ENCODE results near the gene CGB1. TPM values are rescaled to one million over a fixed set of nuclear protein-coding genes. Genes with fewer than 3 reads are reported as not detected.

Gene CGB1
- polyA plus RNA-seq, 2 of the 4 experiments (the other 2 are of a cell fraction), result 0.13 TPM; not detected in 1

DNA sequence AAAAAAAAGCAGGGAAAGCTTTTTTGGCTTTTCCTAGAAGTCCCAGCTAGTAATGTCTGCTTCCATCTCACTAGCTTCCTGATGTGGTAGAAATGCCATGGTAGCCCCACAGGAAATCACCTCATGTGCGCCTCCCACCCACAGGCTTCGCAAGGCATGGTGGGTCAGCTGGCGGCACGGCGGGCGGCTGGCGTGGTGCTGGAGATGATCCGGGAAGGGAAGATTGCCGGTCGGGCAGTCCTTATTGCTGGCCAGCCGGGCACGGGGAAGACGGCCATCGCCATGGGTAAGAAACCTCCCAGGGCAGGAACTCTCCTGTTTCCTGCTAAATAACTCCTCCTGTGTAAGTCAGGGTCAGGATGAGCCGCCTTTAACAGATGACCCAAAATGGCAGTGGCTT is 32.6 kb downstream of the CGB1 start:
- TF ChIP-seq, protein P1, sequence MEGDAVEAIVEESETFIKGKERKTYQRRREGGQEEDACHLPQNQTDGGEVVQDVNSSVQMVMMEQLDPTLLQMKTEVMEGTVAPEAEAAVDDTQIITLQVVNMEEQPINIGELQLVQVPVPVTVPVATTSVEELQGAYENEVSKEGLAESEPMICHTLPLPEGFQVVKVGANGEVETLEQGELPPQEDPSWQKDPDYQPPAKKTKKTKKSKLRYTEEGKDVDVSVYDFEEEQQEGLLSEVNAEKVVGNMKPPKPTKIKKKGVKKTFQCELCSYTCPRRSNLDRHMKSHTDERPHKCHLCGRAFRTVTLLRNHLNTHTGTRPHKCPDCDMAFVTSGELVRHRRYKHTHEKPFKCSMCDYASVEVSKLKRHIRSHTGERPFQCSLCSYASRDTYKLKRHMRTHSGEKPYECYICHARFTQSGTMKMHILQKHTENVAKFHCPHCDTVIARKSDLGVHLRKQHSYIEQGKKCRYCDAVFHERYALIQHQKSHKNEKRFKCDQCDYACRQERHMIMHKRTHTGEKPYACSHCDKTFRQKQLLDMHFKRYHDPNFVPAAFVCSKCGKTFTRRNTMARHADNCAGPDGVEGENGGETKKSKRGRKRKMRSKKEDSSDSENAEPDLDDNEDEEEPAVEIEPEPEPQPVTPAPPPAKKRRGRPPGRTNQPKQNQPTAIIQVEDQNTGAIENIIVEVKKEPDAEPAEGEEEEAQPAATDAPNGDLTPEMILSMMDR (IDR thresholded peaks at IDR 0.05), result no peak
- TF ChIP-seq ZFP36 (IDR thresholded peaks at IDR 0.05; ENCODE audit: borderline replicate concordance, partially characterized antibody), result no peak
- TF ChIP-seq RFX5 (IDR thresholded peaks at IDR 0.05), result no peak
- TF ChIP-seq BHLHE40 (IDR thresholded peaks at IDR 0.05; ENCODE audit: low read depth, low read length), result no peak
- TF ChIP-seq ESRRA (IDR thresholded peaks at IDR 0.05; ENCODE audit: borderline replicate concordance, low read length), result no peak
- TF ChIP-seq, protein P2, sequence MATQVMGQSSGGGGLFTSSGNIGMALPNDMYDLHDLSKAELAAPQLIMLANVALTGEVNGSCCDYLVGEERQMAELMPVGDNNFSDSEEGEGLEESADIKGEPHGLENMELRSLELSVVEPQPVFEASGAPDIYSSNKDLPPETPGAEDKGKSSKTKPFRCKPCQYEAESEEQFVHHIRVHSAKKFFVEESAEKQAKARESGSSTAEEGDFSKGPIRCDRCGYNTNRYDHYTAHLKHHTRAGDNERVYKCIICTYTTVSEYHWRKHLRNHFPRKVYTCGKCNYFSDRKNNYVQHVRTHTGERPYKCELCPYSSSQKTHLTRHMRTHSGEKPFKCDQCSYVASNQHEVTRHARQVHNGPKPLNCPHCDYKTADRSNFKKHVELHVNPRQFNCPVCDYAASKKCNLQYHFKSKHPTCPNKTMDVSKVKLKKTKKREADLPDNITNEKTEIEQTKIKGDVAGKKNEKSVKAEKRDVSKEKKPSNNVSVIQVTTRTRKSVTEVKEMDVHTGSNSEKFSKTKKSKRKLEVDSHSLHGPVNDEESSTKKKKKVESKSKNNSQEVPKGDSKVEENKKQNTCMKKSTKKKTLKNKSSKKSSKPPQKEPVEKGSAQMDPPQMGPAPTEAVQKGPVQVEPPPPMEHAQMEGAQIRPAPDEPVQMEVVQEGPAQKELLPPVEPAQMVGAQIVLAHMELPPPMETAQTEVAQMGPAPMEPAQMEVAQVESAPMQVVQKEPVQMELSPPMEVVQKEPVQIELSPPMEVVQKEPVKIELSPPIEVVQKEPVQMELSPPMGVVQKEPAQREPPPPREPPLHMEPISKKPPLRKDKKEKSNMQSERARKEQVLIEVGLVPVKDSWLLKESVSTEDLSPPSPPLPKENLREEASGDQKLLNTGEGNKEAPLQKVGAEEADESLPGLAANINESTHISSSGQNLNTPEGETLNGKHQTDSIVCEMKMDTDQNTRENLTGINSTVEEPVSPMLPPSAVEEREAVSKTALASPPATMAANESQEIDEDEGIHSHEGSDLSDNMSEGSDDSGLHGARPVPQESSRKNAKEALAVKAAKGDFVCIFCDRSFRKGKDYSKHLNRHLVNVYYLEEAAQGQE (IDR thresholded peaks at IDR 0.05), result no peak
- no peak for TF ChIP-seq SREBF2 (IDR thresholded peaks at IDR 0.05)
- TF ChIP-seq, protein P3, sequence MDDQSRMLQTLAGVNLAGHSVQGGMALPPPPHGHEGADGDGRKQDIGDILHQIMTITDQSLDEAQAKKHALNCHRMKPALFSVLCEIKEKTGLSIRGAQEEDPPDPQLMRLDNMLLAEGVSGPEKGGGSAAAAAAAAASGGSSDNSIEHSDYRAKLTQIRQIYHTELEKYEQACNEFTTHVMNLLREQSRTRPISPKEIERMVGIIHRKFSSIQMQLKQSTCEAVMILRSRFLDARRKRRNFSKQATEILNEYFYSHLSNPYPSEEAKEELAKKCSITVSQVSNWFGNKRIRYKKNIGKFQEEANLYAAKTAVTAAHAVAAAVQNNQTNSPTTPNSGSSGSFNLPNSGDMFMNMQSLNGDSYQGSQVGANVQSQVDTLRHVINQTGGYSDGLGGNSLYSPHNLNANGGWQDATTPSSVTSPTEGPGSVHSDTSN (IDR thresholded peaks at IDR 0.05), result no peak
- no peak for TF ChIP-seq KDM1A (IDR thresholded peaks at IDR 0.05; ENCODE audit: low read depth)
- no peak for TF ChIP-seq HEYL (CRISPR knock-in tag; IDR thresholded peaks at IDR 0.05)
- no peak for TF ChIP-seq NR3C1 (IDR thresholded peaks at IDR 0.05)
- no peak for TF ChIP-seq MAFK (IDR thresholded peaks at IDR 0.05; ENCODE audit: partially characterized antibody)
- TF ChIP-seq EP300 (IDR thresholded peaks at IDR 0.05), result no peak
- TF ChIP-seq NFE2L2 (conservative IDR thresholded peaks at IDR 0.05; ENCODE audit: low read length), result no peak
- TF ChIP-seq RNF2 (IDR thresholded peaks at IDR 0.05; ENCODE audit: borderline replicate concordance, low read depth), result no peak
- no peak for TF ChIP-seq JUN (IDR thresholded peaks at IDR 0.05)
- TF ChIP-seq PHF8 (IDR thresholded peaks at IDR 0.05; ENCODE audit: borderline replicate concordance, low read depth), result no peak
- no peak for TF ChIP-seq CEBPB (IDR thresholded peaks at IDR 0.05)
- no peaks in the 10 kb centered on the region for H3K4me1 ChIP-seq
- H3K4me3 ChIP-seq, result no peak overlapping the region
- no peak for FAIRE-seq
- no peak overlapping the region for H3K27ac ChIP-seq
- ChIA-PET CTCF (interaction anchor here (0.6 to 21.8 kb wide), 6 partner anchors 8 to 204 kb away, joined by 3 to 408 read pairs (median 5); partner anchors contain the start of genes GYS1 and RUVBL2), POLR2A (interaction anchor here (0.6 kb wide), 3 partner anchors 10 to 1747 kb away, joined by 4 to 5 read pairs (median 4); partner anchors contain the start of genes LIN7B and RUVBL2)
- 97% methylated on average over 15 of the region's 15 CpGs for WGBS (ENCODE audit: missing lambda C conversion rate)
- no peak overlapping the region for H3K4me2 ChIP-seq
- ATAC-seq, result no peak
- no peaks in the 10 kb centered on the region for H3K9me3 ChIP-seq
- DNase-seq (ENCODE audit: low read depth in 1 of 2, low spot score in 1 of 2), result no peak

DNA sequence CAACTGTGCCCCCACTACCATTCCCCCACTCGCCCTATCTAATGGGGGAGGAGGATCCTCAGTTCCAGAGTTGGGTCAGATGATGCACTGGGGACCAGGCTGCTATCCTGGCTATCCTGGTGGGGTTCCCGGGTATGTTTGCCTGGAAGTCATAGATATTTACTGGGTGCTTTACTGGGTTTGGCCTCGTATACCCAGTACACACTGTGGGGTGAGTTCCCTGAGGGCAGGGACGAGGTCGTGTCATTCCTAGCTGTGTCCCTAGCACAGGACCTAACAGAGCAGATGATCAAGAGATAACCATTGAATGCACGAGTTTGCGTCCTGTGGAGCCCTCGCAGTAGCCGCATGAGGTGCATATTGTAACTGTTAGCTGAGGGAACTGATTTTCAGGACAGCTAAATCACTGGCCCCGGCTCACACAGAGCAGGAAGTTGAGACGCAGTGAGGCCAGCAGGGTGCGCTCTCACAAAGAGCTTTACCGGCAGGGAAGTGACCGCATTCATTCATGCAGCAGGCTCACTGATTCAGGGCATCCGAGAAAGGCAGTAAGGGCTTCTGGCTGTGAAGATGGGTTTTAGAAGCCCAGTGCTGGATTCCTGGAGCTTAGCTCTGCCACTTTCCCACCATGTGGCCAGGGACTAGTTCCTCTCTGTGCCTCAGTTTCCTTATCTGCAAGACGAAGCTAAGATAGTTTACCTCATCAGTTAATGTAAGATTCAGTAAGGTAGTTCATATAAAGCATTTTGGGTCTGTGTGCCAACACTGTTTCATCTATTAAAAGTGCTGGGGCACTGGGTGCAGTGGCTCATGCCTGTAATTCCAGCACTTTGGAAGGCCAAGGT is 37.0 kb downstream of the CGB1 start:
- ChIA-PET CTCF (interaction anchor here (0.6 to 21.8 kb wide), 50 partner anchors 4 to 394 kb away, joined by 3 to 408 read pairs (median 4); partner anchors contain the start of genes CGB2, CGB7, GYS1 and KCNA7), POLR2A (interaction anchor here (0.6 to 1.4 kb wide), 4 partner anchors 20 to 212 kb away, joined by 3 to 4 read pairs (median 4); partner anchors contain the start of gene PPP1R15A)
- DNase-seq (ENCODE audit: low read depth in 1 of 2, low spot score in 1 of 2), result peak; percentile 81 to 85
- Histone ChIP-seq H3K4me2 (no peak overlapping the region), H3K27ac (no peak overlapping the region), H3K9me3 (no peaks in the 10 kb centered on the region), H3K4me3 (no peak overlapping the region), H3K4me1 (peaks cover 9% of the 10 kb centered on the region; the same call in 2 of the 3 replicates)
- 54% methylated on average over 16 of the region's 16 CpGs for WGBS (ENCODE audit: missing lambda C conversion rate)
- peak; percentile 84 to 89 for ATAC-seq
- FAIRE-seq, result no peak
- TF ChIP-seq, protein P4, sequence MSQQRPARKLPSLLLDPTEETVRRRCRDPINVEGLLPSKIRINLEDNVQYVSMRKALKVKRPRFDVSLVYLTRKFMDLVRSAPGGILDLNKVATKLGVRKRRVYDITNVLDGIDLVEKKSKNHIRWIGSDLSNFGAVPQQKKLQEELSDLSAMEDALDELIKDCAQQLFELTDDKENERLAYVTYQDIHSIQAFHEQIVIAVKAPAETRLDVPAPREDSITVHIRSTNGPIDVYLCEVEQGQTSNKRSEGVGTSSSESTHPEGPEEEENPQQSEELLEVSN (IDR thresholded peaks at IDR 0.05; ENCODE audit: borderline replicate concordance, low read depth), result no peak
- TF ChIP-seq, protein P3 (IDR thresholded peaks at IDR 0.05), result no peak
- peak; percentile 67 for TF ChIP-seq SMC3 (IDR thresholded peaks at IDR 0.05)
- TF ChIP-seq RAD21 (conservative IDR thresholded peaks at IDR 0.05 in 1 of 2, IDR thresholded peaks at IDR 0.05 in 1 of 2), result peak; percentile 69
- TF ChIP-seq ZSCAN20 (CRISPR knock-in tag; IDR thresholded peaks at IDR 0.05), result no peak
- no peak for TF ChIP-seq CHD4 (IDR thresholded peaks at IDR 0.05; ENCODE audit: borderline replicate concordance)
- TF ChIP-seq, protein P5, sequence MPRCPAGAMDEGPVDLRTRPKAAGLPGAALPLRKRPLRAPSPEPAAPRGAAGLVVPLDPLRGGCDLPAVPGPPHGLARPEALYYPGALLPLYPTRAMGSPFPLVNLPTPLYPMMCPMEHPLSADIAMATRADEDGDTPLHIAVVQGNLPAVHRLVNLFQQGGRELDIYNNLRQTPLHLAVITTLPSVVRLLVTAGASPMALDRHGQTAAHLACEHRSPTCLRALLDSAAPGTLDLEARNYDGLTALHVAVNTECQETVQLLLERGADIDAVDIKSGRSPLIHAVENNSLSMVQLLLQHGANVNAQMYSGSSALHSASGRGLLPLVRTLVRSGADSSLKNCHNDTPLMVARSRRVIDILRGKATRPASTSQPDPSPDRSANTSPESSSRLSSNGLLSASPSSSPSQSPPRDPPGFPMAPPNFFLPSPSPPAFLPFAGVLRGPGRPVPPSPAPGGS (IDR thresholded peaks at IDR 0.05), result no peak
